Hematopoietic multipotent progenitor cell treated with erythropoietin and hydrocortisone succinate and interleukin-3 and kit ligand, for 4 days (in vitro differentiated cells): ENCODE results near the gene ALAS1.

Experiments
- DNase-seq: peaks from one replicate; pipeline ENCODE4 v3.0.0-alpha.2; 2015

ALAS1 gene

DNA sequence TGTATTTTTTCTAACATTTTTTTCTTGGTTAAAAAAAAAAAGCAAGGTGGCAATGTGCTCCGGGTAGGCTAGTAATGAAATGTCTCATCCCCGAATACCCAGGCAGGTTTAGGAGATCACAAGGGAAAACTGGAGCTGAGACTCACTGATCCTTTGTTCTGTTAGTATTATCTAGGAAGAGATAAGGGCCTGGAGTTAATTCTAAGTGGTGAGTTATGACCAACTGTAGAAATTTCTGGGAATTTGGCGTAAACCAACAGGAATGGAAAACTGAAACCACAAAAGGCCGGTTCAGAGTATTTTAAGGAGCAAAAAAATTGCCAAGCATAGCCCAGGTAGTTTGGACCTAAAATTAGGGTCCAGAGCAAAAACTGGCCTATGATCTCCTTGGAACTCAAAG, 60.0 kb downstream of the ALAS1 start:
- DNase-seq: no peak

DNA sequence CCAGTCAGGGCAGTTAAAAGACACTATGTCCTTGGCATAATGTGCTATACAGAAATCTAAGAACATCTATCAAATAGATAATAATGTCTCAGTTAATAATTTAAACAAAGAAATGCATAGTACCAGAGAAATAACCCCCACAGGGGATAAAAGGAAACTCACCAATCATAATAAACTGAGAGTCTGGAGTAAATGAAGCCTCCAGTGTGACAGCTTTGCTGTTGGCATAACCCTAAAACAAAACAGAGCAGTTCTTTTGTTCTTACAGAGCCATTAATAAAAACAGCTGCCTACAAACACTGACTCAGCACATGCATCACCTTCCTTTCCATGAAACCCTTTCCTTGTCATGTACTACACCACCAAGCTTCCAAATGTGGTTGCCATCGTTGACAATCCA, 61.1 kb downstream of the ALAS1 start:
- no peak for DNase-seq

DNA sequence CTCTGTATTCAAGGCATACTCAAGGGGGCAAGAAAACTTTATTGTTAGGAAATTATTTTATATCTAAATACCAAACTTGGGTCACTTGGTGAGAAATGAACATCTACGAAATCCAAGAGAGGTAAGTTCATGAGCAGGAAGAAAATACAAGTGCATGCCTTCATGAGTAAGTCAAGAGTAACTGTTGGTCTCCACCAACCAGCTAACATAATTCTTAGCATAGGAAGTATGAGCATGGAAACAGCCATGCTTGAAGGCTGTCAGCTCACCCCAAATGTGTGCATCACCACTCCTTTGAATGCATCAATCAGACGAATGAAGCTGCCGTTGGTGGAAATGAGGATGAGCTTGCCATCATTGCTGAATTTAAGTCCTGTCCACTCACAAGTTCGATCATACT, 61.5 kb downstream of the ALAS1 start:
- DNase-seq: no peak

DNA sequence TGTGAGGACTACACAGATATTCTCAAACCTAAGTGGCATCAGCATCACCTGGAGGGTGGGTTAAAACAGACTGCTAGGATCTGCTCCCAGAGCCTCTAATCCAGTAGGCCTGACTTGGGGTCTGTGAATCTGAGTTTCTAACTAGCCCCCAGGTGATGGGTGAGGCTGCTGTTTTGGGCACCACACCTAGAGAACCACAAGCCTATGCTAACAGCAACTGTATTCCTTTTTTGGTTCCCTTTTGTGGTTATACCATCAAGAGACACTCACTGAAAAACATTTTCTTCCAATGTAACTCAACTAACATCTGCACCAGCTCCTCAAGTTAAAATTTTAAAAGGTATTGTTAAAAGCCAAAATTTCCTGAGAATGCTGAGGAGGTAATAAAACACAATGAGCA, 64.5 kb downstream of the ALAS1 start:
- no peak for DNase-seq
